Lower lobe of right lung (tissue), 2 donors: ENCODE measurements around the gene CHM. TPM values are rescaled to one million over a fixed set of nuclear protein-coding genes. Genes with fewer than 3 reads are reported as not detected.

Experiments
- ATAC-seq, 2 donors: fragments of 200-7000 bp; cut with Tn5 transposase; one replicate each; pipeline ENCODE4 v1.9.1; 2020 to 2022; ENCODE audit warnings: mild to moderate bottlenecking in 2 of 2, moderate library complexity in 2 of 2
- DNase-seq: peaks from one replicate; pipeline ENCODE4 v3.0.0-alpha.2; 2020
- H3K27ac ChIP-seq: fragments of 200-600 bp; one replicate; pipeline ENCODE4 v1.8.0; 2022
- H3K27me3 ChIP-seq: fragments of 200-600 bp; one replicate; pipeline ENCODE4 v1.8.0; 2022; ENCODE audit warnings: low read depth
- H3K36me3 ChIP-seq: fragments of 200-600 bp; one replicate; pipeline ENCODE4 v1.8.0; 2022; ENCODE audit warnings: mild to moderate bottlenecking
- H3K4me1 ChIP-seq: fragments of 200-600 bp; one replicate; pipeline ENCODE4 v1.8.0; 2022
- H3K4me3 ChIP-seq: fragments of 200-600 bp; one replicate; pipeline ENCODE4 v1.8.0; 2022; ENCODE audit warnings: mild to moderate bottlenecking
- H3K9me3 ChIP-seq: fragments of 200-600 bp; one replicate; pipeline ENCODE4 v1.8.0; 2022
- CTCF ChIP-seq: fragments of 200-600 bp; IDR thresholded peaks from one replicate; pipeline ENCODE4 v1.8.0; 2022; ENCODE audit warnings: antibody characterized with exemption, mild to moderate bottlenecking
- intact Hi-C: fragments of 100-400 bp; cut with DNase I; formaldehyde crosslinking; loops from one replicate; pipeline ENCODE4 v1.11.0; 2022
- total RNA-seq: library from RNA; stranded (reverse); fragmentation: NEBNext Ultra II Directional; extraction: Animal tissue kit (Norgen Biotek cat#: 25700); gene quantifications from one replicate; pipeline ENCODE4 v1.2.1, GENCODE V29; 2021
- donor health status: DM: no; HTN: yes; CAD: no; lungs with severe emphysema.

Gene CHM
- total RNA-seq, 1 donor from 2014 or later: 21.9 TPM

- DNase-seq (no peak), ATAC-seq (peak in 1 of 2 donors; percentile 4)
- H3K27ac ChIP-seq: peak overlapping the region; percentile 84
- no peaks in the 10 kb centered on the region for H3K36me3 ChIP-seq
- no peaks in the 10 kb centered on the region for H3K27me3 ChIP-seq
- H3K4me1 ChIP-seq: no peaks in the 10 kb centered on the region
- no peak for TF ChIP-seq CTCF
- intact Hi-C loops: no loop called here
- peak overlapping the region; percentile 65 for H3K4me3 ChIP-seq
- H3K9me3 ChIP-seq: no peaks in the 10 kb centered on the region
Measured at GRCh38 chrX:86047936-86048280, 550 bp upstream of the CHM start.

DNA sequence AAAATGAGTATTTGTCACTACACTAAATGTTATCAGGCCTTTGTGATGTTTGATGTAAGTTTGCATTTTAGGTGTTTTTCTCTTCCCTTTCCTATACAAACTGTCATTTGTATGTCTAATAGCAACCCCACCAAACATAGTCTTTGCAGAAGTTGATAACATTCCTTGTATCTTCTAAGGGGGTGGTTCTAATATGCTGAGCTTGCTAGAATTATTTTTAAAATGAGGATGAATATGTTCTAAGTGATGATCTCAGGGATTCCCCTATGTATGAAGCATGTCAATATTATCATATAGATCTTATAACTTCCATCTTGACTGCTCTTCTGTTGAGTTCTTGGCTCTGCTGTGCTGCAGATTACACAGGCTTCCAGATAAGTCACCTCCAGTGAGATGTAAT lies 3.1 kb downstream of the CHM start:
- no peak for ATAC-seq
- H3K27me3 ChIP-seq: no peaks in the 10 kb centered on the region
- no peaks in the 10 kb centered on the region for H3K36me3 ChIP-seq
- DNase-seq: no peak
- no peak for TF ChIP-seq CTCF
- intact Hi-C loops: no loop called here
- H3K4me1 ChIP-seq: no peaks in the 10 kb centered on the region
- no peak overlapping the region for H3K4me3 ChIP-seq
- no peak overlapping the region for H3K27ac ChIP-seq
- no peaks in the 10 kb centered on the region for H3K9me3 ChIP-seq

DNA sequence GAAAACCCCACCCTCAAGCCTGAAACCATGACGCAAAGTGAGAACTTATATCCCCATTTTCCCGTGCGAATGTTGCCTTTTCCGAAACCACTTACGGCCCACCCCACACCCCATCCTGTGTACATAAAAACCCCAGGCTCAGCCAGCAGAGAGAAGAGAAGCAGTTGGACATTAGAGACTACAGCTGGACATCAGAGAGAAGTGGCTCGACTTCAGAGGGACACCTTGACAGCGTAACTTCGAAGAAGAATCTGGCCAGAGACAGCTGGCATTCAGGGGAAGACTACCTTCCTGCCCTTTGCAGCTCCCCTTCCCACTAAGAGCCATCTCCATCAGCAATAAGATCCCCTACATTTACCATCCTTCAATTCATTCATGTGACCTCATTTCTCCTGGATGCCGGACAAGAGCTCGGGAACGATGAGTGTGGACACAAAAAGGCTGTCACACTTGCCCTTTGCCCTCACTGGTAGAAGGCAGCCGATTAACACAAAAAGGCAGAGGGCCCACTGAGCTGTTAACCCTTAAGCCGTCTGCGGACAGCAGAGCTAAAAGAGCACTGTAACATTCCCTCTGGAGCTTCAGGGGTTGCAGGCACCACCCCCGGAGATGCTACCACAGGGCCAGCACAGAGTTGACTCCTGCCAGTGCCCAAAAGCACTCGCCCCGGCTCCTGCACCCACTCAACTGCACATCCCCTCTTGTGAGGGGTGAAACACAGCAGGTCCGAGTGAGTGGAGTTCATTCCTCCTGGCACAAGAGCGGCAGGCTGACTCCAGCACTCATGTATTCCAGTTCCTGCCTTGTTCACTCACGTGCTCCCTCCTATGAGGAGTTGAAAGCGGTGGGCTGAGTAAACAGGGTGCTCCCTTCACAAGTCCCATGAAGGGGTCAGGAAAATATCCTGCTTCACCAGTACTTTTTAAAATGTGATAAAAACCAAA lies 7.5 kb downstream of the CHM start:
- H3K27me3 ChIP-seq: no peaks in the 10 kb centered on the region
- DNase-seq (no peak), ATAC-seq (no peak)
- no peak for TF ChIP-seq CTCF
- intact Hi-C loops: no loop called here
- no peak overlapping the region for H3K27ac ChIP-seq
- H3K36me3 ChIP-seq: no peaks in the 10 kb centered on the region
- H3K9me3 ChIP-seq: no peaks in the 10 kb centered on the region
- H3K4me1 ChIP-seq: no peaks in the 10 kb centered on the region
- no peak overlapping the region for H3K4me3 ChIP-seq

DNA sequence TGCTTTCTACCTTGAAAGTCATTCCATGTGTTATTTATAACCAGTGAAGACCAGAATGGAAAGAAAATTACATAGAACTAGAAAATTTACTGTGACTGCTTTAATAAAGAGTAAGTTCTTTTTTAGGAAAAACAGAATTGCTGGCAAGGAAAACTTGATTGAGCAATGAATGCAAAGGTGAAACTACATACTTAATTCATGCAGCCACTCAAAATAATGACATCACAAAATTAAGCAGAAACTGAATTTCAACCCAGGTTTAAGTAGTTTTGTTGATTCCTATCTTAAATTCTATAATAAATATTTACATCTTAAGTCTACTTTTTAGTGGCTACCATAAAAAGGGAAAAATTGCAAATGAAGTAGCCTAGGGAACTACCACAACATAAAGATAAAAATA lies 14.0 kb downstream of the CHM start:
- H3K27me3 ChIP-seq: no peaks in the 10 kb centered on the region
- H3K9me3 ChIP-seq: no peaks in the 10 kb centered on the region
- no peaks in the 10 kb centered on the region for H3K4me1 ChIP-seq
- ATAC-seq (no peak), DNase-seq (no peak)
- no peak overlapping the region for H3K27ac ChIP-seq
- TF ChIP-seq CTCF: no peak
- no peak overlapping the region for H3K4me3 ChIP-seq
- no peaks in the 10 kb centered on the region for H3K36me3 ChIP-seq
- intact Hi-C loops: no loop called here

DNA sequence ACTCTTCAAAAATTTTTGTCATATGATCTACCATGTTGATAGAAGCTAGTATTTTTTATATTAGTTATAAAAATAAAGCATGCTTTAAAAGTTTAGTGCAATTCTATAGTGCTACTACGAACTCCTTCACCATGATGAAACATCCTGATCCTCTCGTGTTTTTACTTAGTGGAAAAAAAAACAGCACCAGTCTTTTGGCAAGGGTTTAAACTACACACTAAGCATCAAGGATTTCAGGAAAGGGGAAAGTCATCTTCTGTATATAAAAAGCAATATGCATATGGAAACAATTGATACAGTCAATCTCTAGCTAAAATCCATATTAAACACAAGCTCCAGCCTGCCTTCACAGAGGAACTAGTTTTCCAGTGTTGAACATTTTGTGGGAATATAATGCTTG lies 18.7 kb downstream of the CHM start:
- Histone ChIP-seq H3K27ac (no peak overlapping the region), H3K27me3 (no peaks in the 10 kb centered on the region), H3K36me3 (no peaks in the 10 kb centered on the region), H3K4me1 (no peaks in the 10 kb centered on the region), H3K9me3 (no peaks in the 10 kb centered on the region), H3K4me3 (no peak overlapping the region)
- intact Hi-C loops: no loop called here
- no peak for ATAC-seq
- no peak for DNase-seq
- TF ChIP-seq CTCF: no peak
